HepG2 (cell line): Measurements from ENCODE around the gene UAP1. TPM values are rescaled to one million over a fixed set of nuclear protein-coding genes. Genes with fewer than 3 reads are reported as not detected.
A peak's percentile ranks its signal among the peaks of the same experiment; 100 is the strongest.

Experiments
- AGO2 ChIP-seq: fragments of 200-400 bp; formaldehyde crosslinking; optimal IDR thresholded peaks from 2 replicates; pipeline ENCODE3; 2017; ENCODE audit warnings: mild to moderate bottlenecking, low read depth, low read length, moderate library complexity
- CBX5 ChIP-seq: sonication (generic); formaldehyde crosslinking; IDR thresholded peaks from 2 replicates; pipeline ENCODE4 v1.4.0; 2020; ENCODE audit warnings: missing genetic modification reagents, borderline replicate concordance
- DDIT3 ChIP-seq: sonication (generic); formaldehyde crosslinking; IDR thresholded peaks from 2 replicates; pipeline ENCODE4 v1.4.0; 2020; ENCODE audit warnings: mild to moderate bottlenecking, missing genetic modification reagents
- E2F1 ChIP-seq: sonication (generic); formaldehyde crosslinking; IDR thresholded peaks from 2 replicates; pipeline ENCODE4 v1.5.0; 2020; ENCODE audit warnings: missing genetic modification reagents
- ELF3 ChIP-seq: IDR thresholded peaks from 2 replicates; pipeline ENCODE4 v1.6.1; 2016; ENCODE audit warnings: missing genetic modification reagents, missing compliant biosample characterization
- HMGXB3 ChIP-seq: sonication (generic); formaldehyde crosslinking; IDR thresholded peaks from 2 replicates; pipeline ENCODE4 v1.4.0; 2020; ENCODE audit warnings: missing genetic modification reagents, borderline replicate concordance
- IKZF4 ChIP-seq: sonication (generic); formaldehyde crosslinking; IDR thresholded peaks from 2 replicates; pipeline ENCODE4 v1.5.1; 2020; ENCODE audit warnings: borderline replicate concordance, mild to moderate bottlenecking, low read depth, missing genetic modification reagents; ENCODE audit errors: not compliant biosample characterization
- KDM1A ChIP-seq: IDR thresholded peaks from 2 replicates; pipeline ENCODE4 v1.6.1; 2016; ENCODE audit warnings: missing compliant biosample characterization
- MED1 ChIP-seq: sonication (generic); formaldehyde crosslinking; IDR thresholded peaks from 2 replicates; pipeline ENCODE4 v1.4.0; 2020; ENCODE audit warnings: missing genetic modification reagents
- MXD3 ChIP-seq: IDR thresholded peaks from 2 replicates; pipeline ENCODE4 v1.6.1; 2016; ENCODE audit warnings: mild to moderate bottlenecking, missing biosample characterization, missing genetic modification reagents
- MZF1 ChIP-seq: sonication (generic); formaldehyde crosslinking; IDR thresholded peaks from 2 replicates; pipeline ENCODE4 v1.8.1; 2023; ENCODE audit warnings: mild to moderate bottlenecking, missing genetic modification reagents, borderline replicate concordance
- NFKBIZ ChIP-seq: IDR thresholded peaks from 2 replicates; pipeline ENCODE4 v1.6.1; 2018; ENCODE audit warnings: missing genetic modification reagents, missing compliant biosample characterization
- REST ChIP-seq, 2 experiments: IDR thresholded peaks; 2 replicates each; pipeline ENCODE4 v1.6.1; 2011 to 2012; ENCODE audit warnings: low read length in 2 of 2, borderline replicate concordance in 1 of 2, low read depth in 1 of 2, mild to moderate bottlenecking in 1 of 2, moderate library complexity in 1 of 2
- ZNF558 ChIP-seq: sonication (generic); formaldehyde crosslinking; IDR thresholded peaks from 2 replicates; pipeline ENCODE4 v1.9.0; 2022; ENCODE audit warnings: mild to moderate bottlenecking, missing genetic modification reagents, borderline replicate concordance
- ZNF800 ChIP-seq: sonication (generic); formaldehyde crosslinking; IDR thresholded peaks from 2 replicates; pipeline ENCODE4 v1.4.0; 2020; ENCODE audit warnings: missing genetic modification reagents
- polyA plus RNA-seq, 8 experiments: library from polyadenylated mRNA; depleted of rRNA in 3 of 8; stranded (reverse) in 7 of 8; unstranded in 1 of 8; fragments of >200 nt; fragmentation: Illumina TruSeq in 4 of 8; extraction: Trizol in 4 of 8; gene quantifications; 2 replicates each; pipeline versions ENCODE4 v1.2.1 to v1.2.3, GENCODE V29; 2011 to 2016; ENCODE audit warnings: low read depth in 4 of 8, missing spikeins in 1 of 8, mixed read lengths in 1 of 8; ENCODE audit not compliant: insufficient read depth in 1 of 8
- total RNA-seq, 5 experiments: library from RNA; depleted of rRNA; stranded (reverse); fragments of >200 nt; fragmentation: Illumina TruSeq; extraction: Trizol; gene quantifications; 2 replicates each; pipeline ENCODE4 v1.2.3, GENCODE V29; 2016; ENCODE audit warnings: low read depth in 1 of 5

UAP1 gene
- total and polyA plus RNA-seq, 2 of the 13 experiments (the other 11 are each of a cell fraction or from before 2014, with no cell fraction given): 48.4 to 117 TPM

GRCh38 chr1:162561037-162561615 is 396 bp upstream of the UAP1 start (continued):
- TF ChIP-seq MZF1 (no peak), MXD3 (CRISPR knock-in tag) (no peak), ELF3 (peak; percentile 31; the same call in 1 of the 2 replicates), E2F1 (CRISPR knock-in tag) (no peak), KDM1A (0 out of 2 replicates have a peak, but pooled peaks have one; percentile 4), REST (IDR thresholded peaks at IDR 0.05; ENCODE audit: borderline replicate concordance in 1 of 2, low read depth in 1 of 2, low read length in 2 of 2) (no peak), ZNF558 (CRISPR knock-in tag) (peak; percentile 43; the same call in 1 of the 2 replicates), CBX5 (no peak), IKZF4 (no peak), AGO2 (peak; percentile 59), DDIT3 (CRISPR knock-in tag) (no peak), HMGXB3 (CRISPR knock-in tag) (no peak), ZNF800 (CRISPR knock-in tag) (no peak), NFKBIZ (no peak), MED1 (CRISPR knock-in tag) (peak; percentile 37; the same call in 1 of the 2 replicates)
